Aorta (tissue), 5 donors: ENCODE measurements around the gene ANO4. TPM values are rescaled to one million over a fixed set of nuclear protein-coding genes. Genes with fewer than 3 reads are reported as not detected.

Source experiments
- ATAC-seq: fragments of 200-7000 bp; cut with Tn5 transposase; one replicate; pipeline ENCODE4 v1.9.1; 2022; ENCODE audit warnings: moderate library complexity; ENCODE audit not compliant: low FRiP score
- DNase-seq, 2 donors: peaks; one replicate each; pipeline ENCODE4 v3.0.0-alpha.2; 2020
- H3K27ac ChIP-seq, 2 donors: one replicate each; pipeline ENCODE4 v1.5.1; 2013; ENCODE audit warnings: low read length in 2 of 2, mild to moderate bottlenecking in 2 of 2, moderate library complexity in 2 of 2, control low read depth in 1 of 2, inconsistent platforms in 1 of 2, low read depth in 1 of 2
- H3K27me3 ChIP-seq, 2 donors: one replicate each; pipeline ENCODE4 v1.6.1; 2013; ENCODE audit warnings: control low read depth in 1 of 2, low read length in 1 of 2, mild to moderate bottlenecking in 1 of 2, moderate library complexity in 1 of 2; ENCODE audit not compliant: insufficient read depth in 2 of 2, control insufficient read depth in 1 of 2
- H3K36me3 ChIP-seq, 2 donors: one replicate each; pipeline ENCODE4 v1.6.1; 2013; ENCODE audit warnings: control low read depth in 1 of 2, low read length in 1 of 2, mild to moderate bottlenecking in 1 of 2; ENCODE audit not compliant: insufficient read depth in 2 of 2, control insufficient read depth in 1 of 2
- H3K4me1 ChIP-seq, 2 donors: one replicate each; pipeline ENCODE4 v1.6.1; 2013; ENCODE audit warnings: low read length in 2 of 2, control low read depth in 1 of 2, mild to moderate bottlenecking in 1 of 2, moderate library complexity in 1 of 2; ENCODE audit not compliant: insufficient read depth in 2 of 2, control insufficient read depth in 1 of 2
- H3K4me3 ChIP-seq, 2 donors: one replicate each; pipeline ENCODE4 v1.5.1; 2013; ENCODE audit warnings: low read length in 2 of 2, control low read depth in 1 of 2, mild to moderate bottlenecking in 1 of 2
- H3K9me3 ChIP-seq: one replicate; pipeline ENCODE4 v1.6.1; 2013; ENCODE audit warnings: mild to moderate bottlenecking, low read length; ENCODE audit not compliant: control insufficient read depth
- WGBS, 2 donors: extraction: QIAGEN DNeasy Blood & Tissue Kit; methylation state at CpG; one replicate each; pipeline ENCODE4 v1.1.7; 2013; 5-methylcytosine and 5-hydroxymethylcytosine counted together
- intact Hi-C, 2 donors: fragments of 100-400 bp; cut with DNase I; formaldehyde crosslinking; loops; one replicate each; pipeline versions ENCODE4 v1.14.2 to v1.15.0; 2022
- polyA plus RNA-seq, 2 donors: library from polyadenylated mRNA; stranded (reverse); fragments of 200-250 nt; gene quantifications; one replicate each; pipeline ENCODE4 v1.2.3, GENCODE V29; 2013
- total RNA-seq, 2 donors: library from RNA; stranded (reverse); fragmentation: NEBNext Ultra II Directional; extraction: Animal tissue kit (Norgen Biotek cat#: 25700); gene quantifications; one replicate each; pipeline ENCODE4 v1.2.1, GENCODE V29; 2021
- donor health status: healthy with polysubstance abuse.
- donor health status: Bipolar disorder and iron deficiency.
- donor health status: DM: no; HTN: no; CAD: no.
- donor health status: DM: no; HTN: no; CAD: no.
- donor health status: DM: yes; HTN: yes; CAD: no.

Gene ANO4
- total and polyA plus RNA-seq, 4 donors, result 0.32 to 0.42 TPM; not detected in 2

GRCh38 chr12:100955139-100955538 is 160.6 kb downstream of the ANO4 start:
- ATAC-seq, result no peak
- 4 to 15% methylated on average over 4 of the region's 4 CpGs for WGBS, 2 donors
- Histone ChIP-seq H3K4me1 (peaks cover 0 to 6% of the 10 kb centered on the region in 2 donors), H3K36me3 (no peaks in the 10 kb centered on the region), H3K4me3 (no peak overlapping the region), H3K9me3 (no peaks in the 10 kb centered on the region), H3K27ac (peak overlapping the region in 1 of 2 donors; percentile 20), H3K27me3 (no peaks in the 10 kb centered on the region)
- peak; percentile 72 to 75 for DNase-seq
- intact Hi-C loops, result loop anchor here in 1 of 2 donors (5.0 to 10.0 kb wide), 2 partner anchors 48 to 120 kb away; no protein-coding TSS in a partner anchor

GRCh38 chr12:100956311-100956852 is 161.8 kb downstream of the ANO4 start:
- H3K4me3 ChIP-seq, result no peak overlapping the region
- no peak for DNase-seq
- H3K27me3 ChIP-seq, result no peaks in the 10 kb centered on the region
- ATAC-seq, result no peak
- 37 to 40% methylated on average over 5 of the region's 5 CpGs for WGBS, 2 donors
- H3K4me1 ChIP-seq, result peaks cover 0 to 6% of the 10 kb centered on the region in 2 donors
- H3K27ac ChIP-seq, result no peak overlapping the region
- intact Hi-C loops, result loop anchor here in 1 of 2 donors (5.0 to 10.0 kb wide), 2 partner anchors 49 to 118 kb away; no protein-coding TSS in a partner anchor
- H3K36me3 ChIP-seq, result no peaks in the 10 kb centered on the region
- no peaks in the 10 kb centered on the region for H3K9me3 ChIP-seq

GRCh38 chr12:100959481-100959880 is 164.9 kb downstream of the ANO4 start:
- Histone ChIP-seq H3K27ac (no peak overlapping the region), H3K4me3 (no peak overlapping the region), H3K27me3 (no peaks in the 10 kb centered on the region), H3K4me1 (peaks cover 0 to 6% of the 10 kb centered on the region in 2 donors), H3K9me3 (no peaks in the 10 kb centered on the region), H3K36me3 (no peaks in the 10 kb centered on the region)
- DNase-seq (no peak), ATAC-seq (no peak)
- intact Hi-C loops, result loop anchor here in 1 of 2 donors (5.0 to 10.0 kb wide), 2 partner anchors 52 to 115 kb away; no protein-coding TSS in a partner anchor
- WGBS, 2 donors, result 0% methylated on average over 1 of the region's 1 CpG

DNA sequence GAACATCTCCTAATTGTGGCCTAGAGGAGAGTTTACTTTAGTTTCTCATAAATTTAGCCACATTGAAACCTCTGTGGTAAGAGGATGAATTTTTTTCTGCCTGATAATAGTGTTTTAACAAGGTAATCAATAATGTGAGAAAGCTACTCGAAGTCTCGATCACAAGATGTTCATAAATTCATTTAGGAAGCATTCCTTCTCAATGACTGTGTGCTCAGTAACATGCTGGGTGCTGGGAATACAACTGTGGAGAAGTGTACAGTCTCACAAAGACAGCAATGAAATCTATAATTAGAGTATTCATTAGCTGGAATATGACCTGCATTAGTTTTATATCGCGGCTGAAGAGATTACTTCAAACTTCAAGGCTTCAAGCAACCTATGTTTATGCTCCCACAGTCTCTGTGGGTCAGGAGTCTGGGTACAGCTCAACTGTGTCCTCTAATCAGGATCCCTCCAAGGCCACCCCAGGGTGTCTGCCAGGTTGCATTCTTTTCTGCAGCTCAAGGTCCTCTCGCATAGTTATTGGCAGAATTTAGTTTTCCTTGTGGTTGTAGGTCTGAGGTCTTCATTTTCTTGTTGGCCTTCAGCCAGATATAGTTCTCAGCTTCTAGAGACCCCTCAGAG is 167.6 kb downstream of the ANO4 start:
- Histone ChIP-seq H3K4me1 (no peaks in the 10 kb centered on the region), H3K27ac (no peak overlapping the region), H3K36me3 (no peaks in the 10 kb centered on the region), H3K27me3 (no peaks in the 10 kb centered on the region), H3K9me3 (no peaks in the 10 kb centered on the region), H3K4me3 (no peak overlapping the region)
- DNase-seq, result no peak
- 90 to 91% methylated on average over 5 of the region's 5 CpGs for WGBS, 2 donors
- intact Hi-C loops, result loop anchor here in 1 of 2 donors (5.0 kb wide), 1 partner anchor 55 kb away; no protein-coding TSS in a partner anchor
- ATAC-seq, result no peak

DNA sequence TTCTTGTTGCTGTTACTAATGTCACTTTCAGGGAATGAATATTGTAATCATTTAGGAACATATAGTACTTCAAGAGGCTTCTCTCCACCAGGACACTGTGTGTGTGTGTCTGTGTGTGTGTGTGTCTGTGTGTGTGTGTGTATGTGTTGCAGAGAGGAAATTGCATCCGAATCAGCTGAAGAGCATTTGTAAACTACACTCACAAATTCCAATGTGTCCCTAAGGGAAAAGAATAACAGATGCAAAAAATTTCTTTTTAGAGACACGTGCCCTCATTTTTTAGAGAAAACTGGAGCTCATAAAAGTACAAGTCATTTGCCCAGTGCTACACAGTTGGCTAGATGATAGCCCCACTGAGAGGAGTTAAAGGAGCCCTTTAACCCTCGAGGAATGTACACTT is 168.8 kb downstream of the ANO4 start:
- no peaks in the 10 kb centered on the region for H3K4me1 ChIP-seq
- ATAC-seq, result no peak
- no peak overlapping the region for H3K4me3 ChIP-seq
- no peaks in the 10 kb centered on the region for H3K9me3 ChIP-seq
- 43 to 47% methylated on average over 3 of the region's 3 CpGs for WGBS, 2 donors
- no peaks in the 10 kb centered on the region for H3K36me3 ChIP-seq
- no peak for DNase-seq
- H3K27me3 ChIP-seq, result no peaks in the 10 kb centered on the region
- H3K27ac ChIP-seq, result no peak overlapping the region
- intact Hi-C loops, result loop anchor here in 1 of 2 donors (5.0 kb wide), 1 partner anchor 54 kb away; no protein-coding TSS in a partner anchor

DNA sequence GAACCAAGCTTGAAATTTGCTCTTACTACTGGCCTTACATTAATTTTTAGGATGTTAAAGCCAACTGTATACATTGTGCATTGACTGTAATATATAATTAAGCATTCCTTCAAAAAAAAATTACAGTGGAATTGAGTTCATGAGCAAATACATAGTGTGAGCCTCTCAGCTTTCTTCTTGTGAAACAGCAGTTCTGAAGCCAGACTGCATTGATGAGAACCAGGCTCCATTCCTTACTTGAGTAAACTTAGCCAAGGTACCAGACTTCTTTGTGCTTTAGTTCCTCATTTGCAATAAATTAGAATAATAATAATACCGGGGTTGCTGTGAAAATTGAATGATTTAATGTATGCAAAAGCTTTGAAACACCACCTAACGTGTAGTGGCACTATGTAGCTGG is 169.5 kb downstream of the ANO4 start:
- DNase-seq (no peak), ATAC-seq (no peak)
- H3K27ac ChIP-seq, result no peak overlapping the region
- H3K4me3 ChIP-seq, result no peak overlapping the region
- no peaks in the 10 kb centered on the region for H3K9me3 ChIP-seq
- WGBS, 2 donors, result 45 to 52% methylated on average over 2 of the region's 2 CpGs
- no peaks in the 10 kb centered on the region for H3K36me3 ChIP-seq
- no peaks in the 10 kb centered on the region for H3K4me1 ChIP-seq
- H3K27me3 ChIP-seq, result no peaks in the 10 kb centered on the region
- intact Hi-C loops, result loop anchor here in 1 of 2 donors (5.0 kb wide), 1 partner anchor 53 kb away; no protein-coding TSS in a partner anchor

DNA sequence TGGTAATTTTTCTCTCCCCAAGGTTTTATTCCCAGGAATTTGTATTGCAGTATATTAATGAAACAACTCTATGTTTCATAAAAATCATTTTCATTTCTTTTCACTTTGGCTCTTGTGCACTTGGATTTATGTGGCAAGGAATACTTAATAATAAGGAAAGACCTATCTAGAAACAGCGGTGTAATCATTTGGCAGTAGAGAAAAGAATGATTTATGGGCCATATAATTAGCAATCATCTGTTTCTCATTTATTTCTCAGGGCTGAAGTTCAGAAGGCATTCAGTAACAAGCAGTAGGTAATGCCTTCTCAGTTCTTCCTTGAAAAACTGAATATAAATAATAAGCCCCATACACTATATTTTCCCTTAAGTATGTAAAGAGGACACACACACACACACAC is 172.6 kb downstream of the ANO4 start:
- ATAC-seq (no peak), DNase-seq (no peak)
- 65 to 67% methylated on average over 1 of the region's 1 CpG for WGBS, 2 donors
- H3K4me3 ChIP-seq, result no peak overlapping the region
- no peaks in the 10 kb centered on the region for H3K36me3 ChIP-seq
- no peaks in the 10 kb centered on the region for H3K27me3 ChIP-seq
- no peak overlapping the region for H3K27ac ChIP-seq
- intact Hi-C loops, result no loop called here
- no peaks in the 10 kb centered on the region for H3K9me3 ChIP-seq
- H3K4me1 ChIP-seq, result no peaks in the 10 kb centered on the region

GRCh38 chr12:100970894-100971293 is 176.3 kb downstream of the ANO4 start:
- DNase-seq, result no peak
- Histone ChIP-seq H3K4me3 (no peak overlapping the region), H3K4me1 (no peaks in the 10 kb centered on the region), H3K27me3 (no peaks in the 10 kb centered on the region), H3K36me3 (no peaks in the 10 kb centered on the region), H3K9me3 (no peaks in the 10 kb centered on the region), H3K27ac (no peak overlapping the region)
- 84 to 92% methylated on average over 4 of the region's 4 CpGs for WGBS, 2 donors
- intact Hi-C loops, result no loop called here
- ATAC-seq, result no peak

DNA sequence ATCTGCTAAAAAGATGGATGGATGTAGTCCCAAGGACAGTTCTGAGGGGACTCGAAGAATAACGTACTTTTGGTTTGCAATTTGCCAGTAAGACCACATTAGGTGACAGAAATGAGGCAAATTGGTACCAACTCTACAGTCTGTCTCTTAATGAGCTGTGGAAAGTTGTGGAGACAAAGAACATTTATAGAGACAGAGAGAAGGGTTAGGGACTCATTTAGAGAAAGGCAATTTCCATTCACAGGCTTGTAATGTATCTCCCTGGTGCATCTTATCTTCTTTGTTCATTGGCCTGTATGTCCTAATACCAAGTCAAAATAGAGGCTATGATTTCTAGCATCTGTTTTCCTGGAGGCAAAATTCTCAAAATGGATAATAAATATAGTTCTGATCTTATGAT is 177.5 kb downstream of the ANO4 start:
- no peaks in the 10 kb centered on the region for H3K9me3 ChIP-seq
- DNase-seq (no peak), ATAC-seq (no peak)
- H3K27ac ChIP-seq, result no peak overlapping the region
- H3K27me3 ChIP-seq, result no peaks in the 10 kb centered on the region
- H3K36me3 ChIP-seq, result no peaks in the 10 kb centered on the region
- intact Hi-C loops, result no loop called here
- 75 to 77% methylated on average over 2 of the region's 2 CpGs for WGBS, 2 donors
- H3K4me1 ChIP-seq, result no peaks in the 10 kb centered on the region
- H3K4me3 ChIP-seq, result no peak overlapping the region
